PC-3 (cell line): ENCODE results near the gene EPN2. TPM values are rescaled to one million over a fixed set of nuclear protein-coding genes. Genes with fewer than 3 reads are reported as not detected.

Experiments used
- ATAC-seq: fragments of 200-7000 bp; cut with Tn5 transposase; 2 replicates; pipeline ENCODE4 v1.9.1; 2020; ENCODE audit warnings: mild to moderate bottlenecking, moderate library complexity
- BruUV-seq: library from RNA; stranded (reverse); fragments of 400-500 nt; replicated peaks from 2 replicates; lab custom pipeline; 2021; lab: Mats Ljungman, UMichigan
- CTCF ChIA-PET: fragments of 300-600 bp; sonication (Branson Sonifier 250); formaldehyde crosslinking; loops from one replicate; lab custom pipeline; 2022; ENCODE audit warnings: antibody characterized with exemption; lab: Charles Lee
- POLR2A ChIA-PET: fragments of 300-600 bp; sonication (Branson Sonifier 250); formaldehyde crosslinking; loops from one replicate; lab custom pipeline; 2022; ENCODE audit warnings: antibody characterized with exemption; ENCODE audit not compliant: unreplicated experiment; lab: Charles Lee
- DNase-seq: peaks from one replicate; pipeline ENCODE4 v3.0.0-alpha.2; 2015
- H2AFZ ChIP-seq: fragments of 300-600 bp; sonication (generic); 2 replicates; pipeline ENCODE4 v1.6.0; 2016; ENCODE audit warnings: antibody characterized with exemption, low read length
- H3F3A ChIP-seq: fragments of 300-600 bp; sonication (generic); one replicate; pipeline ENCODE4 v1.6.0; 2017; ENCODE audit warnings: antibody characterized with exemption, low read length, control low read depth, mild to moderate bottlenecking; ENCODE audit not compliant: unreplicated experiment
- H3K27ac ChIP-seq: fragments of 300-600 bp; sonication (generic); 2 replicates; pipeline ENCODE4 v1.5.1; 2016; ENCODE audit warnings: mild to moderate bottlenecking, low read length
- H3K27me3 ChIP-seq: fragments of 300-600 bp; sonication (generic); 2 replicates; pipeline ENCODE4 v1.6.1; 2016; ENCODE audit warnings: low read length, mixed read lengths
- H3K36me3 ChIP-seq: fragments of 300-600 bp; sonication (generic); 2 replicates; pipeline ENCODE4 v1.6.1; 2016; ENCODE audit warnings: low read depth, mixed run types, low read length, mixed read lengths
- H3K4me1 ChIP-seq: fragments of 300-600 bp; sonication (generic); 2 replicates; pipeline ENCODE4 v1.5.1; 2016; ENCODE audit warnings: low read length; ENCODE audit not compliant: insufficient read depth
- H3K4me2 ChIP-seq: fragments of 300-600 bp; sonication (generic); 2 replicates; pipeline ENCODE4 v1.6.0; 2016; ENCODE audit warnings: low read length
- H3K4me3 ChIP-seq: fragments of 300-600 bp; sonication (generic); 2 replicates; pipeline ENCODE4 v1.5.1; 2016; ENCODE audit warnings: mild to moderate bottlenecking, low read length, mixed read lengths
- H3K79me2 ChIP-seq: fragments of 300-600 bp; sonication (generic); 2 replicates; pipeline ENCODE4 v1.6.1; 2017; ENCODE audit warnings: low read length, mixed read lengths
- H3K9ac ChIP-seq: fragments of 300-600 bp; sonication (generic); 2 replicates; pipeline ENCODE4 v1.6.0; 2016; ENCODE audit warnings: mild to moderate bottlenecking, low read length
- H3K9me2 ChIP-seq: fragments of 300-600 bp; sonication (generic); replicated peaks from 2 replicates; pipeline ENCODE4 v1.6.1; 2016; ENCODE audit warnings: mixed run types, low read length, mixed read lengths
- H3K9me3 ChIP-seq: fragments of 300-600 bp; sonication (generic); 2 replicates; pipeline ENCODE4 v1.6.1; 2016; ENCODE audit warnings: low read length, mixed read lengths
- H4K20me1 ChIP-seq: fragments of 300-600 bp; sonication (generic); 2 replicates; pipeline ENCODE4 v1.6.1; 2016; ENCODE audit warnings: low read length, mixed read lengths
- CTCF ChIP-seq: fragments of 300-600 bp; sonication (generic); conservative IDR thresholded peaks from 2 replicates; pipeline ENCODE4 v1.5.1; 2017; ENCODE audit warnings: antibody characterized with exemption, low read depth, mild to moderate bottlenecking, low read length
- EZH2 ChIP-seq: fragments of 300-600 bp; sonication (generic); IDR thresholded peaks from one replicate; pipeline ENCODE4 v1.6.1; 2017; ENCODE audit warnings: antibody characterized with exemption, mild to moderate bottlenecking, low read length; ENCODE audit not compliant: unreplicated experiment
- EZH2phosphoT487 ChIP-seq: fragments of 300-600 bp; sonication (generic); IDR thresholded peaks from 2 replicates; pipeline ENCODE4 v1.6.1; 2018; ENCODE audit warnings: mild to moderate bottlenecking, antibody characterized with exemption, low read length, borderline replicate concordance
- intact Hi-C: fragments of 100-400 bp; cut with micrococcal nuclease; formaldehyde crosslinking; loops from 2 replicates; pipeline ENCODE4 v1.9.0; 2023
- total RNA-seq: library from RNA; depleted of rRNA; stranded (reverse); fragments of >200 nt; gene quantifications from 2 replicates; pipeline ENCODE4 v1.2.3, GENCODE V29; 2014

The EPN2 gene
- total RNA-seq, 1 experiment from 2014 or later: 46.4 TPM

- intact Hi-C loops: no loop called here
- no peaks in the 10 kb centered on the region for H3K9me3 ChIP-seq
- BruUV-seq: no TSS peak
- H3K4me1 ChIP-seq: peaks cover 30% of the 10 kb centered on the region
- TF ChIP-seq CTCF (no peak), EZH2phosphoT487 (no peak), EZH2 (no peak)
- H3K27ac ChIP-seq: no peak overlapping the region
- no peak overlapping the region for H3K4me3 ChIP-seq
- no peaks in the 10 kb centered on the region for H3K79me2 ChIP-seq
- H3K4me2 ChIP-seq: no peak overlapping the region
- ChIA-PET POLR2A (no interaction called here), CTCF (no interaction called here)
- ATAC-seq: no peak
- H2AFZ ChIP-seq: no peak overlapping the region
- H3F3A ChIP-seq: no peaks in the 10 kb centered on the region
- no peak for DNase-seq
- H3K27me3 ChIP-seq: no peaks in the 10 kb centered on the region
- no peaks in the 10 kb centered on the region for H4K20me1 ChIP-seq
- H3K9me2 ChIP-seq: no peaks in the 10 kb centered on the region
- no peak overlapping the region for H3K9ac ChIP-seq
- H3K36me3 ChIP-seq: no peaks in the 10 kb centered on the region
These were observed 107.3 kb downstream of the EPN2 start for GRCh38 chr17:19344311-19345066.

- TF ChIP-seq EZH2 (no peak), CTCF (no peak), EZH2phosphoT487 (no peak)
- no peak for ATAC-seq
- no peaks in the 10 kb centered on the region for H3K9me2 ChIP-seq
These were observed 107.9 kb downstream of the EPN2 start for GRCh38 chr17:19345067-19345460.

More at GRCh38 chr17:19345067-19345460, 107.9 kb downstream of the EPN2 start:
- no peaks in the 10 kb centered on the region for H3F3A ChIP-seq
- H3K36me3 ChIP-seq: no peaks in the 10 kb centered on the region
- ChIA-PET POLR2A (no interaction called here), CTCF (no interaction called here)
- H2AFZ ChIP-seq: no peak overlapping the region
- no peak for DNase-seq
- no peaks in the 10 kb centered on the region for H3K9me3 ChIP-seq
- intact Hi-C loops: no loop called here
- H3K4me2 ChIP-seq: no peak overlapping the region
- H3K79me2 ChIP-seq: no peaks in the 10 kb centered on the region
- H3K27me3 ChIP-seq: no peaks in the 10 kb centered on the region
- H3K27ac ChIP-seq: no peak overlapping the region
- BruUV-seq: no TSS peak
- peaks cover 30% of the 10 kb centered on the region for H3K4me1 ChIP-seq
- no peaks in the 10 kb centered on the region for H4K20me1 ChIP-seq
- H3K9ac ChIP-seq: no peak overlapping the region
- no peak overlapping the region for H3K4me3 ChIP-seq
